NCI-H2029 treated with DMSO at 0.1 percent for 48 hours (cell line): ENCODE measurements around the gene ATP2B2.

Experiments
- DNase-seq: peaks from one replicate; lab custom pipeline; 2025; lab: John Stamatoyannopoulos, UW

ATP2B2 gene

DNA sequence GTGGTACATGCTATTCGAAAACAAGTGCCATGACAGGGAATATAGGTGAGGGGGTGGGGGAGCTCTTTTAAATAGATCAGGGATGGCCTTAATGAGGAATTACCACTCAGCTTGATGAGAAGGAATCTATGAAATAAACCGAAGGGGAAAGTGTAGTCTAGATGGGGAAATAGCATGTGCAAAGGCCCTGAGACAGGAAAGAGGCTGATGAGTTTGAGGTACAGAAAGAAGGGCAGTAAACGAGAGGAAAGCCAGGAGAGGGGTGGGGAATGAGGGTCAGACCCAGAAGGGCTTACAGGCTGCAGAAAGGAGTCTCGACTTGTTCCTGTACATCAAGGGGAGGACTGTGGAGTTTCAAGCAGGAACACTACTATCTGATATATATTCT is 12.2 kb downstream of the ATP2B2 start:
- DNase-seq = no peak

DNA sequence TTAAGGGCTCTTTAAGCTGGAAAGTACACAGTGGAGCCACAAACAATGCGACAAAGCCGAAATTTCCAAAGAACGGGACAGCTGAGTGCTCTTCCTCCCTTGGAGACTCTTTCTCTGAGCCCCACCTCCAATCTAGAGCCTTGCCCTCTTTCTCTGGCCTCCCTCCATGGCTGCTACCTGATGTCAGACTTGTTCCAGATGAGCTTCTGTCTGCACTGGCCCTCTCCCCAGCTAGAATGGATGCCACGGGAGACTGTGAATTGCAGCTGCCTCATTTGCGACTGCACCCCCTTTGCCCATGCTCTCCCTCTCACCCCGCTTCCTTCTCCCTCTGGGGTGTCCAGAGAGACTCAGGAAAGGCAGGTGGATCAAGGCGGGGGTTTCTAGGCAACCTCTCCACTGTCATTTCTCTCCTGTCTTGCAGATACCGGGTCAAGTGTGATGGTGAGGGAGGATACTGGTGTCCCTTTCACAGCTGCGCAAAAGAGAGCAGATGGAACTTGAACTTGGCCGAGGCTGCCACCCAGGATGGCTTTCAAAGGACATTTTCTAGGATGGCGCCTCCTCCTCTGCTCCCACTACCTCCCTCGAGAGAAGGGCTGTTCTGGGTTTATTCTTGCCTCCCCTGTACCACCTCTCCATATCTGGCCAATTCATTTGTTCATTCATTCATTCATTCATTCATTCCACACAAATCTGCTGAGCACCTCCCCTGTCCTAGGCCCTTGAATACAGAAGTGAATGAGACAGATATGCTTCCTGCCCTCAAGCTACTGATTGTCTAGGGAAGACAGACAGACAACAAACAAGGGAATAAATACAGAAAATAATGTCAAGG is 12.8 kb downstream of the ATP2B2 start:
- DNase-seq = no peak

DNA sequence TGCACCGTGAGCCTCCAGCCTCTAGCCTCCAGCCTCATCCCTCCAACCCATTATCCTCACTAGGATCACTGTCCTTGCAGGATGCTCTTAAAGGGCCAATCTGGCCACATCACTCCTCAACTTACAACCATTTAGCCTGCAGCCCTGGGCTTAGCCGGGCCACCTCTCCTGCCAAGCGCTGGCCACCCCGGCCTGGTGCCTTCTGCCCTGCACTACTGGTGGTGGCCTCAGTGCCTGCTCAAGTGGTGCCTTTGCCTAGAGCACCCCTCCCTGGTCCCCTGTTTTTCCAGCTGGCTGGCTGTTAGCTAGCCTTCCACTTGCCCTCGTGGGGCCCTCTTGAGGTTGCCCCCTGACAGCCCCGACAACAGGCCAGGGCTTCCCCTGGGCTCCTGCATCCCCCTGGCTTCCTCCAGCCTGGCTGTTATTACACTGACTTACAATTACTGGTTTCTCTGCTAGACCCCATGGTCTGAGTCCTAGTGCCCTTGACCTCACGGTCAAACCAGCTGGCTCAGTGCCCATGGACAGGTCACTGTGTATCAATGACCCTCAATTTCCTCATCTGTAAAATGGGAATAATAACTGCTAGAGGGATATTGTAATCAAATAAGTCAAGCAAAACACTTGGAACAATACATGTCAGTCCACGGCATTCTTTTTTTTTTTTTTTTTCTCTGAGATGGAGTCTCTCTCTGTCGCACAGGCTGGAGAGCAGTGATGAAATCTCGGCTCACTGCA is 15.5 kb downstream of the ATP2B2 start:
- DNase-seq = no peak

DNA sequence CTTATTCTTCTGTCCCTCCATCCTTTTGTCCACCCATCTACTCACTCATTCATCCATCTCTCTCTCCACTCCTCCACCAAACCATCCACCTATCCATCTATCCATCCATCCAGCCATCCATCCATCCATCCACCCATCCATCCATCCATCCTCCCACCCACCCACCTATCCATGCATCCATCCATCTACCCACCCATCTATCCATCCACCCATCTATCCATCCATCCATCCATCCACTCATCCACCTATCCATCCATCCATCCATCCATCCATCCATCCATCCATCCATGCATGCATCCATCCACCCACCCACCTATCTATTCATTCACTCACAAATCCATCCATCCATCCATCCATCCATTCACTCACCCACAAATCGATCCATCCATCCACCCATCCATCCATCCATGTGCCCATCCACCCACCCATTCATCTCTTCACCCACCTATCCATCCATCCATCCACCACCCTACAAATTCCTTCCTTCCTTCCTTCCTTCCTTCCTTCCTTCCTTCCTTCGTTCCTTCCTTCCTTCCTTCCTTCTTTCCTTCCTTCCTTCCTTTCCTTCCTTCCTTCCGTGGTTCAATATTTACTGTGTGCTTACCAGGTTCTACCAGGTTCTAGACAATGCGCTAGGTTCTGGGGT is 17.3 kb downstream of the ATP2B2 start:
- no peak for DNase-seq

DNA sequence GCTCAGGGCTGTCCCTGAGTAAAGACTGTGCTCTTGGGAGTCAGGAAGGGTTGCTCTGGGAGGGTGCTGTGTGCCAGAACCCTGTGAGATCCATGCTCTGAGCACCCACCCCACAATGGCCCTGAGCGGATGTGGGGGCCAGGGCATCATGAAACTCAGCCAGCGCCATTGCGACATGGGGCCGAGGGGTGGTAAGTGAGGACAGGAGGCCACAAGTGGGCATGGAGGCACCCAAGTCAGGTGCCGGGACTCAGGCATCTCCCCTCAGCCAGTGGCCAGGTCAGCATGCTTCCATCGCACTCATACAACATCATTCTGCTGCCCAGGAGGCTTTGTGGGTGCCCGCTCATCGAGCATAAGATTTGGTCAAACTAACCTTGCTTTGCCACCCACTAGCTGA is 19.6 kb downstream of the ATP2B2 start:
- DNase-seq = no peak

DNA sequence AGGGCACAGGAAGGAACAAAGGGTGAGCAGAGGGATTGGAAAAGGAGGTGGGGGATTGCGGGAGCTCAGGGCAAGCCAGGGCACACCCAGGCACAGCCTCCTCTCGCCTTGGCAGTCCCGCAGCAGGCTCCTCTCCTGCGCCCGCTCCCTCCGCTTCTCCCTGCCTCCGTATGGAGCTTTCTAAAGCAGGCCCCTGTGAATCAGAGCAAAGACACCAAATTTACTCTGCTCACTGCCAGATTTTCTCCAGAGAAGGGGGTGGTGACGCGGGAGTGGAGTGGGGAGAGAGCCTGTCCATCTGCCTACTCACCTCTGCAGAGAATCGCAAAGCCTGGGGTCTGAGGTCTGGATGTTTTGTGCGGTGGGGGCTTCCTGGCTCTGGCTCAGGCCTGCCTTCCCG is 20.0 kb downstream of the ATP2B2 start:
- no peak for DNase-seq

DNA sequence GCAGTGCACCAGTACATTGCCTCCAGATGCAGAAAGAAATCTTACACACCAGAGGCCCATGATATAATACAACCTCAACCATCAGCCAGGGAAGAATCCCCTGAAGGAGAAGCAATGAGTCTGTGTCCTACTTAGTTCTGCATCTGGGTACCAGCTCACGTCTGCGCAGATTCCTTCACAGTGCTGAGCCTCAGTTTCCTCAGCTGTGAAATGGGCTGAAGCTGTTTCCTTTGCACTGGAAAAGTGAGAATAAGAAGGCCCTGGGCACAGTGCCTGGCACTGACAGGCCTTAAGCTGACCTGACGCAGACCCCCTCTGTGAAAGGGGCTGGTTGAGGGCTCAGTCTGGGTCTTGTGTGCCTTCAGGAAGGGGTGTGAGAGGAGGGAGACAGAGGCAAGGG is 20.7 kb downstream of the ATP2B2 start:
- DNase-seq = no peak

DNA sequence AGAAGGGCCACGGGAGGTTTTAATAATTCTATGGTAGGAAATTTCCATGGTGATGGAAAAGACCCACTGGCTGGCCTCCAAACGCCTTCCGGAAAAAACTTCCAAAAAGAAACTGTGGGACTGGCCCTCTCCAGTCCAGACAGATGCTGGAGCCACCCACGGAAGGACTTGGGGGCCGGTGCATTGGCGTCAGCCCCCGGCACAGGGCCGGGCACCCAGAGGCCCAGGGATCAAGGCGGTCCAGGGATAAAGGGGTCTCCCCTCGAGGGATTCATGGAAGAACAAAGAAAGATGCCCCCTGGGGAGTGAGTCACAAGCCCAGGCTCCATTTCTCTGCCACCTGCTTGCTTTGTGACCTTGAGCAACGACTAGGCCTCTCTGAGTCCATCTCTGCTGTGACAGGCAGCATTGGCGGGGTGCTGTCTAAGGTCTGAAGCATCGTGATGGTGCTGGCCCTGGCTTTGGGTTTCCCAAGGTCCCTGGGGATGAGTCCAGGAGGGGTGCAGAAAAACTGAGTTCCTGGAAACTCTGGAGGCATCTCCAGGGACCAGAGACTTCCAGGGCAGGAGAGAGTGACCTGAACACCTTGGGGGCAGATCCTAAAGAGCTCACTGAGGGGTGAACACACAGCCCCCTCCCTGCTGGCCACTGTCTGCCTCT is 21.6 kb downstream of the ATP2B2 start:
- DNase-seq = no peak

DNA sequence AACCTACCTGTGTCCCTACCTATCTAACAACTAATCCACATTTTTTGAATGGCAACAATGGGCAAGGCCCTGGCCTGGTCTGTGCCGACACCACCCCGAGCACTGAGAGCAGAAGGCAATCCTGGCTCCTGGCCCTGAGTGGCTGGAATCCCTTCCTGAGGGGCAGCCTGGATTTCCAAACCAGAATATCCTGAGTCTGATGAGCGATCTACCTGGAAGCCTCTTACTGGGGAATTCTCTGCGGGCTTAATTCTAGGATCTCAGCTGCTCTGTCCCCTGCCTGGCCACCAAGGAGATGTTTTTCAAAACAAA is 22.1 kb downstream of the ATP2B2 start:
- DNase-seq = no peak

DNA sequence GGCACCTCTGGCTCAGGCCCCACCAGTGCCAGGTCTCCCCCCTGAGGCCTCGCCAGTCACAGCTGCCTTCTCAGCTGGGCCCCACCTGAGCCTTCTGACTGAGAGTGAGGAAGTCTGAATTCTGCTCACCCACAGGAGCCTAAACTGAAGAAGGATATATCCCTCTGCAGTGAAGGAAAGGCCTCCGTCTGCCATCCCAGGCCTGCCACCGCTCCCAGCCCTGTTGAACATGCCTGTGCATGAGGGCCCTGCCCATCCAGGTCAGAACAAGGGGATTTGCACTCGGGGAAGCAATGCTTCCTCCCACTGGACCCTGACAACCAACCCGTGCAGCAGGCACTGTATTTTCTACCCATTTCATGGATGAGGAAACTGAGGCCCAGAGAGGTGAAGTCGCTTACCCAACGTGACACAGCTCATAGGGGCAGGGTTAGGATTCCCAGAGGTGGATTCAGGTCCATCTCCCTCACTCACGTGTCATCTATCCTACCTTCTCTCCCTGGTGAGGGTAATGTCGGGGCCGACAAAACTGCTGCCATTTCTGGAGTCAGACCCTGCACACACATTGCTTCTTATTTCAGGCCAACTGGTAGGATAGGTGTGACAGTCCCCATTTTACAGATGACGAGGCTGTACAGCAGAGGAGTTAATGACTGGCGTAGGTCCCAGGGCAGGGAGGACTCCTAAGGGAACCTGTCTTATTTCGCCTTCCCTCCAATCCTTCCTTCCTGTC is 22.6 kb downstream of the ATP2B2 start:
- no peak for DNase-seq

DNA sequence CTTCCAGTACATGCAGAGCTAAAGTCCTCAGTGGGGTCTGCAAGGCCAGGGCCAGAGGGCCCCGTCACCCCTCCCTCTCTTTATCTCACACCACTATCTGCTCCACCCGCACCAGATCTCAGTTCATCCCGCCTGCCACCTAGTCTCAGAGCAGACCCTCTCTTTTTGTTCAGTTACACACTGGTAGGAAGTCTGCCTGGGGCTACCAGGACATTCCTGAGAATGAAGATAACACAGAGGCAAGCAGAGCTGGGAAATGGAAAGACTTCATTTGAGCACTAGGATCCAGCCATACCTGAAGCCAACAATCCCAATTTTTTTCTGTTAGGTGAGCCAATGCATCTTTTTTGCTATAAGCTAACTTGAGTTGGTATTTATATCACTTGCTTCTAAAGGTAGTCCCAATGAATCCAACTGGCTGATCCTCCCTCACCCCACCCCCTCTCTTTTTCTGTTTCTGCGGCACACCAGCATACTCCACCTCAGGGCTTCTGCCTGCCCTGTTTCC is 24.5 kb downstream of the ATP2B2 start:
- no peak for DNase-seq

DNA sequence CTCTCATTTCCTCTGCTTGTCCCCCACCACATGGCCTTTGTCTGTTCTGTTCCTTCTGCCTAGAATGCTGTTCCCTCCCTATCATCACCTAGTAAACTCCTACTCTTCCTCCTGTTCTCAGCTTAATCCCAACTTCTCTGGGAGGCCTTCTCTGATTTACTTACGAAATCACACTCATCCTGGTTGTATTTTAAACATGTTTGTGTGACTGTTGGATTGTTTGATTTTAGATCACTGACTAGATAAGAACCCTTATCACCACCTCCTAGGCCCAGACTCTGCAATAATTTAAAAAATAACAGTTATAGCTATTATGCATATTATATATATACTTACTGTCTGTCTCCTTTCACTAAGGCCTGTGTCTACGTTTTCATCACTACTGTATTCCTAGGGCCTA is 26.1 kb downstream of the ATP2B2 start:
- DNase-seq = no peak

DNA sequence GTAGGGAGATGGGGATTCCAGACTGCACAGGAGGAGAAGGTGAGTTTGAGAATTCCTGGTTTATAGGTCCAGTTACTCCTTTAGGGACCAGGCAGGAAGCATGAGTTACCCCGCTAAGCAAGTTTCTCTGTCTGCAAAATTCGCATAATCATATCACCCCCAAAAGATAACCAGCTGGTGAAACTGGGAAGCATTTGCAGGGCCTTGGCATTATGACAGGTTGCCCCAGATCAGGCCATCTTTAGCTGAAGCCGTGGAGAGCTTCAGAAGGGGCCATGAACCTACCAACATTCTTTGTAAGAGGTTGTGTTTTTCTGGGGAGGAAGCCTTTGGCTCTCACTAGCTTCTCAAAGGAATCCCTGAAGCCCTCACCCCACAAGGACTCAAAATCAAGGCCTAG is 29.4 kb downstream of the ATP2B2 start:
- no peak for DNase-seq

DNA sequence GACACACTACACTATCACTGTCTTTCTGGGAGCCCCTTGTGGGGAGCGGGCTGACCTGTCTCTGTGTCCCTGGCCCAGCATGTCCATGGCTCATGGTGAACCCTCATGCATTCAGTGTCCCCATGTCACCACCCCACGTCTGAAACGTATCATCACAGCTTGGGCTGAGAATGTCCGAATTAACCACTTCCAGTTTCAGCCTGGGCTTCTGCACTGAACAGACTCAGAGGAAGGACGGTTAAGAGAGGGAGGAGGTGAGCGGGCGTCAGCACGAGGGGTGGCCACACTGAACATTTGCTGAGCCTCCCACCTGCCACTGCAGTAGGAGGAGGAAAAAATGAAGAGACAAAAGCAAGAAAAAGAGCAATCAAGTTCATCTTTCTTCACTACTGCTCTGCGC is 30.5 kb downstream of the ATP2B2 start:
- no peak for DNase-seq

DNA sequence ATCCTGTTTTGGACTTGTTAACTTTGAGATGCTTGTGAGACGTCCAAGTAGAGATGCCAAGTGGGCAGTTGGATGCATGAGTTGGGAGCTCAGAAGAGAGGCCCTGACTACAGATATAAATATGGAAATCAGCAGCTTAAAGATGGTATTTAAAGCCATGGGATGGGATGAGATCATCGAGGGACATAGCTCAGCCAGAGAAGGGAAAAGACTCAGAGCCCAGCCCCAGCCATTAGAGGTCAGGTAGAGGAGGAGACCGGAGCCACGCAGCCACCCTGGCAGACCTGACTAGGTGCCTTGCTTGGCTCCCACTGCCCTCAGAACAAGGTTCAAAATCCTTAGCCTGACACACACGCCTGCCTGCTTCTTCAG is 31.1 kb downstream of the ATP2B2 start:
- DNase-seq = no peak

DNA sequence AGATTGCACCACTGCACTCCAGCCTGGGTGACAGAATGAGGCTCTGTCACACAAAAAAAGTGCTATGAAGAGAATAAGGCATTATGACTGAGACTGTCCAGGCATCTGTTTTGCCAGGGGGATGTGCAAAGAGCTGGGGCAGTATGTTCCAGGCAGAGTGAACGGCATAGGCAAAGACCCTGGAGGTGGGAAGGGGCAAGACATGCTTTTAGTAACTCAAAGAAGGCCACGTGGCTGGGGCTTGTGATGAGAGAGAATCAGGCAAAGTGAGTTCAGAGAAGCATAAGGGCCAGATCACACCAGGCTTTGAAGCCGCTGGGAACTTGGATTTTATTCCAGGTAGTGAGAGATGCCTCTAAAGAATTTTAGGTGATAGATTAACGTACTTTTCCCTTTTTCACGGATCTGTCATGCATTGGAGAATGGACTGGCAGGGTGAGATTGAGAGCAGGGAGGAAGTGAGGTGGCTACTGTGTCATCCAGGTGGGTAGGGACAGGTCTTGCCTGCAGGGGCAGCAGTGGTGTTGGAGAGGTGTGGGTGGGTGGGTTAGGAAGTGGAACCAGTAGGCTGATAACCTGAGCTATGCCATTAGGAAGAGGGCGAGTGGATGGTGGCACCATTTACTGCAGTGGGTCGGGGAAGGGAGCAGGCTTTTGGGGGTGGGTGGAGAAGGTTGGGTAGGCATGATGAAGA is 31.7 kb downstream of the ATP2B2 start:
- DNase-seq = no peak

DNA sequence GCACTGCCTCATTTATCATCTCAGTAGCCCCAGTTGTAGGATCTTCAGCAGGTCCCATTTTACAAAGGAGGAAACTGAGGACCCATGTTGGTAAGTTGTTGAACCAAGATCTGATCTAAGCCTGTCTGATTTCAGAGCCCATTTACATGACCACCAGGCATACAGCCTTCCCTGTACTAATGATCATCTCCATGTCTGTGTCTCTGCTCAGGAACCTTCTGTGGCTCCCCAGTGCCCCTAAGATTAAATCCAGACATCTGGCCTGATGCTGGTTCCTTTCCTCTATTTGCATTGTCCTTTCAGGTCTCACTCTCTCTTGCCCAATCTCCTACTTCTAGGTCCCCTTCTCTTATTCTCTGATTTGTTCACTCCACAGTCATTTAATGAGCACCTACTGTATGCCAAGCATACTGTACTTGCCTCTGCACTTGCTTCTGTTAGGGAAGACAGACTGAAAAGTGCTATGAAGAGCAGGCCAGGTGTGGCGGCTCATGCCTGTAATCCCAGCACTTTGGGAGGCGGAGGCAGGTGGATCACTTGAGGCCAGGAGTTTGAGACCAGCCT is 32.4 kb downstream of the ATP2B2 start:
- no peak for DNase-seq

DNA sequence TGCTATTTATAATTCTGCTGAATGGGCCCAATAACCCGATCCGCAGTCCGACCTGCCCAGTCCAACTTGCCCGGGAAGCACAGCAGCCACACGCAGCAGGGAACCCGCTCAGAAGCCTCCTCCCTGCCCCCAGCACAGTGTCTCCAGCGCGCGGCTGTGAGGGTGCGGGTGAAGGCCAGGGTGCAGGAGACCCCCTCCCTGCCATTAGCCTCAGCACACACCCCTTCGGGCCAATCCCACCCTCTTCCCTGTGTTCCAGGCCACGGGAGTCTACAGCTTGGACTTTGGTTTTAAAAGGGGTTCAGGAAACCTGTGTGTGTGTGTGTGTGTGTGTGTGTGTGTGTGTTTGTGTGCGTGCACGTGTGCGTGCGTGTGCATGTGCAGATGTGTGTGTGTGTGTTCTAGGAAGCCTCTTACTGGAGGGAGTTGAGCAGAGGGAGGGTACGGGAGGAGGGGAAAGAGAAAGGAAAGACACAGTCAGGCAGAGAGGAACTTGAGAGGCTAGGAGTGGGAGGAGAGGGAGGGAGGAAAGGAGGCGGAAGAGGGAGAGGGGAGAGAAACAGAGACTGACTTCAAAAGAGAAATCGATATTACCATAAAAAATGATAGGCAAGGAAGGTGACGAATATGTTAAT is 34.2 kb downstream of the ATP2B2 start:
- DNase-seq = peak; percentile 24

DNA sequence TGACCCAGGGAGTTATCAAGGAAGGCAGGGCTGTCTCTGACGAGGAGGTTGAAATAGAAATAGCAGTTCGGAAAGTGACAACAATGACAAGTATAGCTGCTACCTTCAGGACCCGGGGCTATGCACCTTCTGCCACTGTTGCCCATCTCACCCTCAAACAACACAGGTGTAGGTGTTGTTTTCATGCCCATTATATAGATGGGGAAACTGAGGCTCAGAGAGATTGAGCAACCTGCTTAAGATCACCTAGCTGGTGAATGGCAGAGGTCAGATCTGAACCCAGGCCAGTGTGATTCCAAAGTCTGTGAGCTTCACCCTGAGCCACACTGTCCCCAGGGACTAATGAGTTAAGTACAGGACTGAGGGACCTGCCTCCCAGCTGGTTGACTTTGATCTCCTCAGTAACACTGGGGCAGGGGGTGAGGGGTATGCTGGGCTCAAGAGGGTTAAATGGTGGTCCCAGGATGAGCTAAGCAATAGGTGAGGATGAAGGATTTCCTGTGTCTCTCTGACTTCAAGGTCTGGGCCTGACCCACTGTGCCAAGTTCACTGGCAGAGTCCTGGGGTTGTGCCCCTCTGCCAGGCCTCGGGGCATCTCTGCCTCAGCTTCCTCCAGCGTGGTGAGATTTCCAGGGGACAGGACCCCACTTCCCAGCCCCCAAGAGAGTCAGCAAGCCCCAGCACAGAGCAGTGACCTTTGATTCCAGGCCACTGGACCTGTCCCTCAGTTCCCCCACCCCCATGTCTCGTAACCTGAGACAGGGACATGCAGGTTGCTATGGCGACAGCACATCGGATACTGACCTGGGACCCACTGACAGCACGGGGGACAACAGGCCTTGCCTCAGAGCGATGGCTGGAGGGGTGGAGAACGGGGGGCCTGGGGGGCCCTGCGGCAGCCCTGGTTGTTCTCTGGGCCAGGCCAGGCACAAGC is 35.0 kb downstream of the ATP2B2 start:
- no peak for DNase-seq
